HG02852 (cell line): ENCODE data around the gene BACE2.

Source experiments
- ATAC-seq: cut with Tn5 transposase; IDR thresholded peaks from one replicate; pipeline ENCODE4 v1.9.1; 2021; ENCODE audit warnings: mild to moderate bottlenecking, moderate library complexity; ENCODE audit not compliant: unreplicated experiment

Gene BACE2

GRCh38 chr21:41147979-41148355 lies 20.0 kb upstream of the BACE2 start:
- ATAC-seq, result no peak

DNA sequence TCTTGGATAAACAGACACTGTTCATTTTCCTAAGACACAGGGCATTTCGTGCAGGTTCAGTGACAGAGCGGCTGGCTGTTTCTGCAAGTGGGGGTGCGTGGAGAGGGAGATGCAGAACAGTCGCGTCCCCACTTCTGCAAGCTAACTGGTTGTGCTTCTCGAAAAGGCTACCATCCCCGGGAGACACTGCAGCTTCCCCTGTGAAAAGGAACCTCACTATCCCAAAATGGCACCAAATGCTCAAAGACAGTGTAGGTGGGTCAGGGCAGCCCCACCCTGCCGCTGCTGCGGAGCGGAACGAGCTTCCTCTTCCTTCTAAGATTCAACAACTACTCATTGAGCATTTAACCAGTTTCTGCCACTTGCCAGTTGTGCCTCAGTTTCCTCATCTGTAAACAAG lies 19.2 kb upstream of the BACE2 start:
- ATAC-seq, result no peak

- ATAC-seq, result no peak
Measured at GRCh38 chr21:41149199-41149598, 18.8 kb upstream of the BACE2 start.

GRCh38 chr21:41152147-41152546 lies 15.8 kb upstream of the BACE2 start:
- no peak for ATAC-seq

GRCh38 chr21:41153443-41153842 lies 14.5 kb upstream of the BACE2 start:
- ATAC-seq, result no peak

DNA sequence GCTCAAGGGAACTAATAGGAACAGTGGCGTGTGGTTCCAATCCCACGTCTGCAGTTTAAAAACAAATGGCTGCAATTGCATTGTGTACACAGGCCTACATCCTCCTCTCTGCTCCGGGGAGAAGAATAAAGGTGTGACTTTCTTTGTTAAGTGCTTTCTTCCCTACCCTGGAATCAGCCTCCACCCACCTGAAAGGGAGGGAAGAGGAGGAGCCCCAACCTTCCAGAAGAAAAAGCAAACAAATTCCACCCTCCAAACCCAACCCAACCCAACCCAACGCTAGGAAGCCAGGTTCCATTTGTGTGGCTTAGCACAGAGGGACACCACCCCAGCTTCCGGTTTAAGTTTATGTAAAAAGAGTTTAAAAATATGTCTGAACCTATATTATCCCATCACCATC lies 11.8 kb upstream of the BACE2 start:
- no peak for ATAC-seq

- no peak for ATAC-seq
Measured at GRCh38 chr21:41158026-41158425, 9.9 kb upstream of the BACE2 start.

- ATAC-seq, result no peak
Measured at GRCh38 chr21:41160036-41160435, 7.9 kb upstream of the BACE2 start.

DNA sequence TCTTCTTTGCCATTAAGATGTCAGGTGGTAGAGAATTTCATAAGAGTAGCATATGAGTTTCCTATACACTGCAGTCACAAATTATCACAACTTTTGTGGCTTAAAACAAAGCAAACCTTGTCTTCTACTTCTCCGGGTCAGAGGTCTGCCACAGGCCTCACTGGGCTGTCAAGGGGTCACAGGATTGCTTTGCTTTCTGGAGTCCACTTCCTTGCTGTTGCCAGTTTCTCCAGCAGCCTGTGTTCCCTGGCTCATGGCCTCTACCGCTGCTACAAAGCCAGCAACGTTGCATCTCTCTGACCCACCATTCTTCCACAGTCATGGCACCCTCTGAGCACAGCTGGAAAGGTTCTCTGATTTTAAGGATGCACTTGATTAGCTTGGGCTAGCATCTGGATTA lies 6.5 kb upstream of the BACE2 start:
- ATAC-seq, result no peak

DNA sequence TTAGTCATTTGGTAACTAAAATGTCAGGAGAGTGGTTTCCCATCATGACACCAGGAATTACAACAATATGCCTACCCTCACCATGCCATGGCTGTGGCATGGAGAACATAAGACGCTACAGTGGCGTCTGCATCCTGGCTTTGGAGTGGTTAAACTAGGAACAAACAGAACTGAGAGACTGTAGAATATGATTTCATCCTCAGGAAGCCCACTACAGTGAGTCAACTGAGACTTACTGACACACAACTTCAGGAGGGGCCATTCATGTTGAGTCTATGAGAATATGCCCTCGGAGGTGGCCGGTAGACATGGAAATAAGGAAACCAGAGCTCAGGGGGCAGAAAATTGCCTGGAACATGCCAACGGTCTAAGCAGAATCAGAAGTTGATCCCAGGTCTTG lies 5.9 kb upstream of the BACE2 start:
- ATAC-seq, result no peak

DNA sequence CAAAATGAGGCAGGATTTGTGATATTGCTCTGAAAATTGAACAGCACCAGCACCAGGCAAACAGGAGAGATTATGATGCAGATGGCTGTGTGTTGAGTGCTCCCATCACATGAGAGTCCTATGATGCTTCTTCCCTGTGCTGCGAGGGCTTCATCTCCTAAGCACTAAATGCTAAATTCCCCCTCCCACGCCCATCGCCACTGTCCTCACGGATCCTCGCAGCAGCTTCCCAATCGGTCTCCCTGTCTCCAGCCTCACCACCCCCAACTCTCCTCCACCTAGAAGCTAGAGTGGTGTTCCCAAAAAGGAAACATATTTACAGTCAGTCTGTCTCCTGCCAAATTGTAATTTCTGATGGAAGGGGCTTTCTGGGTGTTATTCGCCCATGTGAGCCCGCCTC lies 4.9 kb upstream of the BACE2 start:
- ATAC-seq, result no peak

DNA sequence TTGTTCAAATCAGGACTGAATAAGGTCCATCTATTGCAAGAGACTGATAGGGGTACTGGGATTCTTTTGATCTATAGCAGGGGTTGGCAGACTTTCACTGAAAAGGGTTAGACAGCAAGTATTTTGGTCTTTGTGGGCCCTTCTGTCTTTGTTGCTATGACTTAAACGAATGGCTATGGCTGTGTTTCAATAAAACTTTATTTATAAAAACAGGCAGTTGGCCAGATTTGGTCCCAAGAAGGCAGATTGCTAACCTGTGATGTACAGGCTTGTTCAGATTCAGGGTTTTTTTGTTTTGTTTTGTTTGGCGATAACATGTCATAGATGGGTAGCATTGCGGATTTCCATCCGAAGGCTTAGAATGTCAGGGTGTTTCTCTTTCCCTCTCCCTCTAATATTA lies 3.9 kb upstream of the BACE2 start:
- ATAC-seq, result no peak

DNA sequence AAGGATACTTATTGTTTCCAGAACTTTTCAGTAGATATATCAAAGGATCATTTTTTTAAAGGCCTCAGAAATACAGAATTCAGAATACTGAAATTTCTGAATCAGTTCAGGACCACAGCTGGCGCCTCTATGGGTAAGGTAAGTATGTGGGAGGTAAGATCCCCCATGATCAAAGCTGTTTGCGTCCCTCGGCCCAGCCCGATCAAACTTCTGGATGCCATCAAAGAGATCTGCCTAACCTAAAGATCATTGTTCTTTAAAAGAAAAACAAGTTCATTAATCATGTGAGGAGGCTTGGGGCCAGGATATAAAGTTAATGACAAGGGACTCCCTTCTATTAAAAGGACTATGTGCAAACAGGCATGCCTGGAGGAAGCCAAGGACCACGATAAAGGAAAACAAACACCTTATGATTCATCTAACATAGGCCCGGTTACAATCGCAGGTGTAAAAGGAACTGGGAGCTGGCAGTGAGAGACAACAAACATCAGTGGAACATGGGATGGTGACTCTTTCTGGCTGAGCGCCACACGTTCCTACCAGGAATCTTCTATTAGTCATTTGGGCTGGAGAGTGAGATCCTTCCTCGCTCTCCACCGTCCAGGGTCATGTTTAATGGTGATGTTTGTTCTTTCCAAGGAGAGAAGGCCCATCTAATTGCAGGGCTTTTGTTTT lies 2.8 kb upstream of the BACE2 start:
- ATAC-seq, result no peak

DNA sequence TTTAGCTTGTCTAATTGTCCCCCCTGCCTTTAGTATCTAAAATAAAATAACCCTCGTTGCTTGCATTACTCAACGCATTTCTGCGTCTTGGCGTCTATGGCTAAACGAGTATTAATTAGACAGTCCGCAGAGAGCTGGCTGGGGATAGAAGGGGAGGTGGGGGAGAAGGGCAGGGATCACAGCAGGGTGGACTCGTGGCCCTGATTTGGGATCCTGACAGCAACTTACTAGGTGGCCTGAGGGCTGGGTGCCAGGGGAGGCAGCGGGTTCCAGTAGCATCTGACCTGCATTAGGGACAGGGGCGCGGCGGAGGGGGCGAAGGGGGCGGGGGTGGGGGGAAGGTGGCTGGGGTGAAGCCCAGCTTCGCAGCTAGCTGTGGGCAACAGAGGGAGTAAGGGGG lies 1.1 kb upstream of the BACE2 start:
- ATAC-seq, result no peak

DNA sequence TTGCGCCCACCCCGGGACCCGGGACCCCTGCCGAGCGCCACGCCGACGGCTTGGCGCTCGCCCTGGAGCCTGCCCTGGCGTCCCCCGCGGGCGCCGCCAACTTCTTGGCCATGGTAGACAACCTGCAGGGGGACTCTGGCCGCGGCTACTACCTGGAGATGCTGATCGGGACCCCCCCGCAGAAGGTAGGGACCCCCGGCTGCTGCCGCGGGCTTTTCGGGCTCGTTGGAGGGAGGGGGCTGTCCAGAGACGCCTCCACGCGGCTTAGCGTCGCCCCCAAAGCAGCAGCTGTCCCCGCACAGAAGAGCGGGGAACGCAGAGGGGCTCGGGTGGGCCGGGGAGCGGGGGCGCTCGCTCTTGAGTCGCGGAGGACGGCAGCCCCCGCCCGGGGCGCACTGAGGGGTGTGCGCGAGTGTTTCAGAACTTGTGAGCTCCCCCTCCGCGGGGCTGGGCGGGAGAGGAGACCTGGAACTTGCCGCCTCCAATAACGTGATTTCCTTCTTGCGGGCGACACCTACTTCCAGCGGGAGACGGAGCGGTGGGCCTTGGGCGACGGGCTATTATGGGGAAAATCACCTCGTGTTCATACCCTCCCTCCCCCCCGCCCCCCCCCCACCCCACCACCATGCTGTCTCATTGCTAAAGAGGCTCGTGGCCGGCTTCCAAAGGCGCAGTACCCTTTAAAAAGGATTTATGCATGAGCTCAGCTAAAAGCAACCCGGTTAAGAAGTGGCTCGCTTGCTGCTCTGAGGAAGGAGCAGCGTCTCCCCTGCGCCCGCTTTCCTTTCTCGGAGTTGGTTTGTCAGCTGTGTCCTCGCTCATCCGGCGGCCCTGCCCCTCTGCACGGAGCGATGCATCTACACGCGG lies 664 bp downstream of the BACE2 start:
- no peak for ATAC-seq

GRCh38 chr21:41169258-41169576 lies 1.3 kb downstream of the BACE2 start:
- ATAC-seq, result no peak

- no peak for ATAC-seq
Measured at GRCh38 chr21:41169701-41170100, 1.7 kb downstream of the BACE2 start.

DNA sequence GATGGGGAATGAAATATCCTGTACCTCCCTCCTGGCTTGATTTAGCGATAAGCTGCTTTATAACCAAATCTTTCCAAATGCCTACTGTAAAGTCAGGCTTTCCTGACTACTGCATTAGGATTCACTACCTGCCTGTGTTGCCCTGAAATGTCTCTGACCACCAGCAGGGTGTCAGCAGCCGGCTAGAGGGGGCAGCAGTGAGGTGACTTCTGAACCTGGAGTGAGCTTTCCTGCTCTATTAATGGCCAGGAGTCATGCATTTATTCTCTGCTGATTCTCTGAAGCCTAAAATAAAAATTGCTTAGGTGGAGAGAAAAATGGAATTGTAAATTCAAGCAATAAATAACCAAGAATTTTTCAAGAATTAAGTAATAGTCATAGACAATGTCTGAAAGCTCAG lies 2.5 kb downstream of the BACE2 start:
- ATAC-seq, result no peak

DNA sequence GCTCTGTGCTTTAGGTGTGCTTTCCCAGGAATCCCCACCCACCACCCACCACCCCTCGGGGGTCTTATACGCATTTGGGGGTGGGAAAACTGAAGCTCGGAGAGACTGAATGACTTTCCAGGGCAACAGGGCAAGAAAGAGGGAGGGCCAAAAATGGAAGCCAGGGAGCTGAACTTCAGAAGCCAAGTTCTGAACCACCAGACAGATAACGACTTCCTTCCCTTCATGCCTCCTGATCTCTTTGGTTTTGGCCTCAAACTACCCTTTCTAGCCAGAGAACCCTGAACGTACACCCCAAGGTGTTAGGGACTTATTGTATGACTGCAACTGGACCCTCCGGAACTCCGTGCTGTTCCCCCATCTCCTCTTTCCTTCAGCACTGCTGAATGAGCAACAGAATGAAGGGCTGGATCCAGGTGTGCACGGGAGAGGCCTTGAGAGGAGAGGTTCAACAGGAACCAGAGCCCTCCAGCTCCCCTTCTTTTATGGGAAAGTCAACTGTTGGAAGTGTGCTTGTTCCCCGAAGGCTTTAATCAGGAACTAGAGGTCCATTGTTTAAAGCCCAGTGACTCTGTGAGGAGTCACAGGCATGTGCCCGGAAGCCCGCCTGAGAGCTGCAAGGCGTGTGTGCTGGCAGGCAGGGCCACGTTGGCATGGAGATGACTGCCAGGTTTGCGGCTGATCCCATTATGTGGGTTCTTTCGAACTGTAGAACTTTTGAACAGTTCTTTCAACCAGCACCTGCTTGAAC lies 3.1 kb downstream of the BACE2 start:
- ATAC-seq, result no peak

- ATAC-seq, result no peak
Measured at GRCh38 chr21:41175080-41175479, 7.1 kb downstream of the BACE2 start.

DNA sequence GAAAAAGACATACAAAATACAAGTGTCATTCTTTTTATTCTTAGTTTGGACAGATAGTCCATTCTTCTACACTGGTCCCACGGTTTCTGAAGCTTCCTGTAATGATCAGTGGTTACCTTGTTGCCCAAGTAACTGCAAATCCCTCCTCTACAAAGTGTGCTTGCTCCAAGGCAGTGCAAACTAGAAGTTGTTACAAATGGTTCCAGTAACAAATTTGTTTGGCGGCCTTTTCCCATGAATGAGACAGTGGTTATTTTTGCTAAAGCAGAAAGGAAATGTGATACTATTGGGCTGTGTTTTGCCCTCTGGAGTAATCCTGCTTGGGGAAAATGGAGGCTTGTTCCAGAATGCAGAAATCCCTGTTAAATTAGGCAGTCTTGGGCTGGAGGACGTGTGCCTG lies 8.9 kb downstream of the BACE2 start:
- ATAC-seq, result no peak

DNA sequence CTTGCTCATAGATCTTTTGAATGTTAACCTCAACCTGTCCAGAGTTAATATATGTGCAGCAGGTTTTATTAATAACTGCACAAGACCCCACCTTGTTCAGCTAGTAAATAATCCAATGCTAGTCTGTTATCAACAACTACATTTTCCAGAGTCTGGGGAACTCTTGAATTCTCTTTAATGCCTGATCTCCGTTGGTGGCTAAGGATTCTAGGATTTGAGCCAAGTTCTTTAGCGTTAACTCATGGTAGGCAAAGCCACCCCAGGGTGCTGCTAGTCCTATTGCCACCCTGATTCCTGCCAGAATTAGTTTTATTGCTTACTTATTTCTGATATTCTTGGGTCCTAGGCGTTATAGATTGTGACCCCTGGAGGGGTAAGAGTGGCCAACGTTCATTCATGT lies 12.8 kb downstream of the BACE2 start:
- no peak for ATAC-seq
